ENCODE measurements around the gene LGALS8. TPM values are rescaled to one million over a fixed set of nuclear protein-coding genes. Genes with fewer than 3 reads are reported as not detected.

LGALS8 gene
- polyA plus RNA-seq, 1 donor (not counting 4 experiments of a cell fraction or from before 2014, with no cell fraction given), result 75.2 TPM

GRCh38 chr1:236590553-236591150, 66.9 kb downstream of the LGALS8 start:
- Histone ChIP-seq H3K4me1 (ENCODE audit: control insufficient read depth, extremely low read depth, insufficient read depth, low read length) (no peaks in the 10 kb centered on the region), H3K9ac (ENCODE audit: control insufficient read depth, extremely low read depth, insufficient read depth, low read length) (no peak overlapping the region), H3K4me2 (ENCODE audit: control insufficient read depth, extremely low read depth, insufficient read depth, low read depth, low read length) (no peak overlapping the region), H4K20me1 (ENCODE audit: control insufficient read depth, extremely low read depth, insufficient read depth, low read length) (no peaks in the 10 kb centered on the region), H3K79me2 (ENCODE audit: control insufficient read depth, insufficient read depth, low read length) (no peaks in the 10 kb centered on the region), H2AFZ (ENCODE audit: control insufficient read depth, low read length) (no peak overlapping the region), H3K4me3 (ENCODE audit: control insufficient read depth in 2 of 3, extremely low read depth in 1 of 3, insufficient read depth in 2 of 3, low read depth in 1 of 3, low read length in 3 of 3) (no peak overlapping the region), H3K9me3 (ENCODE audit: control insufficient read depth, low read depth, low read length) (no peaks in the 10 kb centered on the region), H3K36me3 (ENCODE audit: control insufficient read depth in 2 of 2, extremely low read depth in 1 of 2, insufficient read depth in 2 of 2, low read length in 2 of 2) (peaks cover 8 to 17% of the 10 kb centered on the region in 2 experiments), H3K27ac (ENCODE audit: control insufficient read depth, insufficient read depth, low read length) (no peak overlapping the region), H3K27me3 (ENCODE audit: control insufficient read depth, extremely low read depth, insufficient read depth, low read length) (no peaks in the 10 kb centered on the region), H3K9me1 (ENCODE audit: control insufficient read depth, extremely low read depth, insufficient read depth, low read length) (no peaks in the 10 kb centered on the region)
- dilution Hi-C loops (cut with MboI; ENCODE audit: extremely low pct_ligation_motif_present, low sequenced_read_pairs), result no loop called here
- DNase-seq (ENCODE audit: low read depth, low spot score) (no peak), FAIRE-seq (no peak)
- TF ChIP-seq, protein P1, sequence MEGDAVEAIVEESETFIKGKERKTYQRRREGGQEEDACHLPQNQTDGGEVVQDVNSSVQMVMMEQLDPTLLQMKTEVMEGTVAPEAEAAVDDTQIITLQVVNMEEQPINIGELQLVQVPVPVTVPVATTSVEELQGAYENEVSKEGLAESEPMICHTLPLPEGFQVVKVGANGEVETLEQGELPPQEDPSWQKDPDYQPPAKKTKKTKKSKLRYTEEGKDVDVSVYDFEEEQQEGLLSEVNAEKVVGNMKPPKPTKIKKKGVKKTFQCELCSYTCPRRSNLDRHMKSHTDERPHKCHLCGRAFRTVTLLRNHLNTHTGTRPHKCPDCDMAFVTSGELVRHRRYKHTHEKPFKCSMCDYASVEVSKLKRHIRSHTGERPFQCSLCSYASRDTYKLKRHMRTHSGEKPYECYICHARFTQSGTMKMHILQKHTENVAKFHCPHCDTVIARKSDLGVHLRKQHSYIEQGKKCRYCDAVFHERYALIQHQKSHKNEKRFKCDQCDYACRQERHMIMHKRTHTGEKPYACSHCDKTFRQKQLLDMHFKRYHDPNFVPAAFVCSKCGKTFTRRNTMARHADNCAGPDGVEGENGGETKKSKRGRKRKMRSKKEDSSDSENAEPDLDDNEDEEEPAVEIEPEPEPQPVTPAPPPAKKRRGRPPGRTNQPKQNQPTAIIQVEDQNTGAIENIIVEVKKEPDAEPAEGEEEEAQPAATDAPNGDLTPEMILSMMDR (optimal IDR thresholded peaks at IDR 0.05 in 1 of 3, IDR thresholded peaks at IDR 0.05 in 1 of 3, conservative IDR thresholded peaks at IDR 0.05 in 1 of 3; ENCODE audit: extremely low read depth in 1 of 3, insufficient read depth in 2 of 3, low read length in 3 of 3), result no peak
- TF ChIP-seq EZH2 (IDR thresholded peaks at IDR 0.05; ENCODE audit: low read length), result no peak

DNA sequence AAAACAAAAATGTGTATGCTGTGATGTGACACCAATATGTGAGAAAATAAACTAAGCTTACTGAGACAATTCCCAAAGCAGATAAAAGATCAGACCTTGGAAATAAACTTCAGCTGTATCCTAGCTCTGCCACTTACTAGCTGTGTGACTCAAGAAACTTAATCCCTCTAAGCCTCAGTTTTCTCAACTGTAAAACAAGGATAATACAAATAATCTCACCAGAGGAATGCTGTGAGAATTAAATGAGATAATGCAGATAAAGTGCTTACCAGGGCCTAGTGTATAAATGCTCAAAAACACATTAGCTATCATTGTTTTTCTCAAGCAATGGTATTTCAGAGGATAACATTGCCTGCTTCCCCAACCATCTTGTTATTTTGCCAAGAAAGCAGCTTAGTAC, 78.4 kb downstream of the LGALS8 start:
- H4K20me1 ChIP-seq (ENCODE audit: control insufficient read depth, extremely low read depth, insufficient read depth, low read length), result no peaks in the 10 kb centered on the region
- peaks cover 41% of the 10 kb centered on the region for H3K79me2 ChIP-seq (ENCODE audit: control insufficient read depth, insufficient read depth, low read length)
- H3K9me1 ChIP-seq (ENCODE audit: control insufficient read depth, extremely low read depth, insufficient read depth, low read length), result no peaks in the 10 kb centered on the region
- no peaks in the 10 kb centered on the region for H3K9me3 ChIP-seq (ENCODE audit: control insufficient read depth, low read depth, low read length)
- no peak overlapping the region for H3K4me3 ChIP-seq (ENCODE audit: control insufficient read depth in 2 of 3, extremely low read depth in 1 of 3, insufficient read depth in 2 of 3, low read depth in 1 of 3, low read length in 3 of 3)
- H2AFZ ChIP-seq (ENCODE audit: control insufficient read depth, low read length), result no peak overlapping the region
- H3K27ac ChIP-seq (ENCODE audit: control insufficient read depth, insufficient read depth, low read length), result no peak overlapping the region
- TF ChIP-seq, protein P1 (optimal IDR thresholded peaks at IDR 0.05 in 1 of 3, IDR thresholded peaks at IDR 0.05 in 1 of 3, conservative IDR thresholded peaks at IDR 0.05 in 1 of 3; ENCODE audit: extremely low read depth in 1 of 3, insufficient read depth in 2 of 3, low read length in 3 of 3), result no peak
- TF ChIP-seq EZH2 (IDR thresholded peaks at IDR 0.05; ENCODE audit: low read length), result no peak
- peaks cover 3 to 27% of the 10 kb centered on the region in 2 experiments for H3K36me3 ChIP-seq (ENCODE audit: control insufficient read depth in 2 of 2, extremely low read depth in 1 of 2, insufficient read depth in 2 of 2, low read length in 2 of 2)
- H3K9ac ChIP-seq (ENCODE audit: control insufficient read depth, extremely low read depth, insufficient read depth, low read length), result no peak overlapping the region
- no peak overlapping the region for H3K4me2 ChIP-seq (ENCODE audit: control insufficient read depth, extremely low read depth, insufficient read depth, low read depth, low read length)
- no peak for FAIRE-seq
- H3K27me3 ChIP-seq (ENCODE audit: control insufficient read depth, extremely low read depth, insufficient read depth, low read length), result no peaks in the 10 kb centered on the region
- DNase-seq (ENCODE audit: low read depth, low spot score), result no peak
- dilution Hi-C loops (cut with MboI; ENCODE audit: extremely low pct_ligation_motif_present, low sequenced_read_pairs), result no loop called here
- peaks cover 3% of the 10 kb centered on the region for H3K4me1 ChIP-seq (ENCODE audit: control insufficient read depth, extremely low read depth, insufficient read depth, low read length)

Other genes starting within 250 kb of the LGALS8 start
- 1.5 to 3.1 TPM (median 1.5 TPM) in 3 replicates for gene ERO1B, start 242.0 kb upstream of the LGALS8 start, polyA plus RNA-seq
- gene EDARADD, start 129.7 kb upstream of the LGALS8 start, polyA plus RNA-seq, result 10.5 to 12.3 TPM (median 11.4 TPM) in 3 replicates
- gene HEATR1, start 80.5 kb downstream of the LGALS8 start, polyA plus RNA-seq, result 14.8 to 20.0 TPM (median 19.5 TPM) in 3 replicates
- gene ACTN2, start 162.5 kb downstream of the LGALS8 start, polyA plus RNA-seq, result not detected in 3 replicates